ENCODE results near the gene ARHGAP28.

ARHGAP28 gene

DNA sequence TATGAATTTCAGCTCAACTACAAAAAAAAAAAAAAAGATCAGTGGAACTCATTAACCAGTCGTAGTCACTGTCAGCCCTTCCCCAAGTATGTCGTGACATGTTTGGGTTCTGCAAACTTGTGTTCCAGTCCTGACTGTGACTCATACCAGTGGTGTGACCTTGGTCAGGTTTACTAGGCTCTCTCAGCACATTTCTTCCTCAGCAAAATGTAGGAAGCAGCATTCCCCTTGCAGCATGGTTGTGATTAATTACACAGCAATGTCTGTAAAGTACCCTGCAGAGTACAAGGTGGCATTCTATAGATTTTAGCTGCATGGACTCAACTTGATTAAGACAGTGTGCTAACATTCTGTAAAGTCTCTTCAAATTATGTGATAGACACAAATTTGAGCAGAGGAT, 231.1 kb downstream of the ARHGAP28 start:
- TF ChIP-seq, protein P1, sequence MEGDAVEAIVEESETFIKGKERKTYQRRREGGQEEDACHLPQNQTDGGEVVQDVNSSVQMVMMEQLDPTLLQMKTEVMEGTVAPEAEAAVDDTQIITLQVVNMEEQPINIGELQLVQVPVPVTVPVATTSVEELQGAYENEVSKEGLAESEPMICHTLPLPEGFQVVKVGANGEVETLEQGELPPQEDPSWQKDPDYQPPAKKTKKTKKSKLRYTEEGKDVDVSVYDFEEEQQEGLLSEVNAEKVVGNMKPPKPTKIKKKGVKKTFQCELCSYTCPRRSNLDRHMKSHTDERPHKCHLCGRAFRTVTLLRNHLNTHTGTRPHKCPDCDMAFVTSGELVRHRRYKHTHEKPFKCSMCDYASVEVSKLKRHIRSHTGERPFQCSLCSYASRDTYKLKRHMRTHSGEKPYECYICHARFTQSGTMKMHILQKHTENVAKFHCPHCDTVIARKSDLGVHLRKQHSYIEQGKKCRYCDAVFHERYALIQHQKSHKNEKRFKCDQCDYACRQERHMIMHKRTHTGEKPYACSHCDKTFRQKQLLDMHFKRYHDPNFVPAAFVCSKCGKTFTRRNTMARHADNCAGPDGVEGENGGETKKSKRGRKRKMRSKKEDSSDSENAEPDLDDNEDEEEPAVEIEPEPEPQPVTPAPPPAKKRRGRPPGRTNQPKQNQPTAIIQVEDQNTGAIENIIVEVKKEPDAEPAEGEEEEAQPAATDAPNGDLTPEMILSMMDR (IDR thresholded peaks at IDR 0.05; ENCODE audit: extremely low read depth, missing control alignments), result no peak

DNA sequence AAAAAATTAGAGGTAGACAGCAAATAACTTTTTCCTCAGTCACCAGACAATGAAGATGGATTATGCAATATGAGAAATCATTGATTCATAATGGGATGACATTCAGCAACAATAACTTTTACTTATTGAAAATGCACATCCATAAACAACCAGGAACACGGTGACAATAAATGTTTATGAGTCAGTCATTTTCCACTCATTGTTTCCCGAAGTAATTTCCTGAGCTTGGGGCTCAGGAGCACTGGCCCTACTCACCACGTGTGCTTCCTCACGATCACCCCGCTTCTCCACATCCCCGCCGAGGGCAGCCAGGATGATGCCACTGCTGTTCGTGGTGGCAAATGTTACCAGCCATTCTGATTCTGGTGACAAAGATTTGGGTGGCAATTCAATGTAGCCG, 231.8 kb downstream of the ARHGAP28 start:
- DNase-seq (ENCODE audit: low spot score), result no peak
- TF ChIP-seq, protein P1 (IDR thresholded peaks at IDR 0.05; ENCODE audit: extremely low read depth, missing control alignments), result no peak

More for the DNA sequence above, 231.1 kb downstream of the ARHGAP28 start:
- DNase-seq (ENCODE audit: low spot score), result no peak

DNA sequence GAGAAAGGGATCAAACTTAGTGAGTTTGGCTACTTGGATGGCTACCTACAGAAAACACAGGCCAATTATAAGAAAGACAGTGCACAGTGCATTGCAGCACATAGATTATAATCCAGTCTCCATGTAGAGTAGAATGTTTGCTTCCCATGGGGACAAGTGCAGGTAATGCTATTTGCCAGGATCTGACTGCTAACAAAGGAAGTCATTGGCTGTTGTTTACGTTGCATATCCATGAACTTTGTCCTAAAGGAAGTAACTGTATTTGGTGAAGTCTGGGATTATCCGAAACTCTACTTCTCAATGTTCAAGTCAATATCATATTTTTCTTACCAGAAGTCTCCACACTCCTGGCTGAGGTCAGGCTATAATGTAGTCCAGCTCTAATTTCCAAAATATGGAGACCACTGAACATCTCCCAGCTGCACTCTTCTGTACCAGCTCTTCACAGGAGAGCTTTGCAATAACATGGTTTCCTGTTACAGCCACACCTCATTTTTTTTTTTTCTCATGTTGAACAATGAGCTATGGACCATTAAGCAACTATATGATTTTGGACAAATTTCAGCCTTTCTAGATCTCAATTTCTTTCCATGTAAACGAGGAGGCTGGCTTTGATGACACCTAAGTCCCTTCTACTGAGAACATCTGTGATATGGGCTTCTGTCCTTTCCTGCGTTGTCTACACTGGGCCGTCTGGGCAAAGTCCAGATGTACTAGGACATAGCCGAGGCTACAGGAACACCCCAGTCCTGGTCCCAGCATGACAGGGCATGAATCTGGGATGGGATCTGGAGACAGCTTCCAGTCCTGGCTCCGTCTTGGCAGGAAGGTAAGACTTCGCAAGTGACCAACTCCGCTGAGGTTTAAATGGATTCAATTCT, 233.3 kb downstream of the ARHGAP28 start:
- no peak for DNase-seq (ENCODE audit: low spot score)
- TF ChIP-seq, protein P1 (IDR thresholded peaks at IDR 0.05; ENCODE audit: extremely low read depth, missing control alignments), result no peak

DNA sequence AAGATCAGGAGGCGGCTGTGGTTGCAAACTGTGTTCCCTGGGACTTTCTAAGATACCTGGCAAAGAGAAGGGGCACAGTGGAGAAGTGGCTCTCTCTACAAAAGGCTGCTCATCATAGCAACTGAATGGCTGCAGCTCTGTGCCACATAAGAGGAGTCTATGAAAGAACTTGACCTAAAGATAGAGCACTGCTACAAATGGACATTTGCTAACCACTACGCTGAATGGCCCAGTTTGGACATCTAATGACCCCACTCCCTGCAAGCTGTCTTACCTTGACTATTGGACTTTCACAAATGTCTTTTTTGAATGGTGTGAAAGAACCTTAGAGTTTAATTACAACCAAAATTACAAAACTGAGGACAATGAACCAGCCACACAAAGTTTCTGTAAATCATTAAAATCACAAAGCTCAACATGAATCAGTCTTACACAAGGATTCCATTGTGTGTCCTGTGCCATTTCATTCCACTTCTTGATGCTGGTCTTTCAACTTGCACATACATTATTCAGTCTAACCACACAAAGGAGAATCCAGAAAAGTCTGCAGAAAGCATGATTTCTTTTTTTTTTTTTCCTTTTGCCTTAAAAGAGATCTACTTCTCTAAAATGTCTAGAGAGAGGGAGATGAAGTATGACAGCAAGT, 234.1 kb downstream of the ARHGAP28 start:
- TF ChIP-seq, protein P1 (IDR thresholded peaks at IDR 0.05; ENCODE audit: extremely low read depth, missing control alignments), result no peak
- DNase-seq (ENCODE audit: low spot score), result no peak

All from GM20000 (cell line).